Activated naive CD4-positive, alpha-beta T cell treated with anti-CD3 and anti-CD28 coated beads for 36 hours (primary cell): ENCODE measurements around the gene MTFR1L. TPM values are rescaled to one million over a fixed set of nuclear protein-coding genes. Genes with fewer than 3 reads are reported as not detected.

ENCODE experiments used
- CTCF ChIA-PET: fragments of 350-600 bp; sonication (Branson Sonifier 250); formaldehyde crosslinking; loops from one replicate; lab custom pipeline; 2021; ENCODE audit warnings: antibody characterized with exemption; lab: Charles Lee
- DNase-seq: peaks from one replicate; pipeline ENCODE4 v3.0.0-alpha.2; 2020
- H3K27ac Mint-ChIP-seq: one replicate; pipeline ENCODE4 v1.8.0; 2021; ENCODE audit warnings: mild to moderate bottlenecking, mixed read lengths
- H3K27me3 Mint-ChIP-seq: one replicate; pipeline ENCODE4 v1.8.0; 2021; ENCODE audit warnings: low read depth, mixed read lengths
- H3K36me3 Mint-ChIP-seq: one replicate; pipeline ENCODE4 v1.8.0; 2021; ENCODE audit warnings: low read depth, mixed read lengths
- H3K4me1 Mint-ChIP-seq: one replicate; pipeline ENCODE4 v1.8.0; 2021; ENCODE audit warnings: low read depth, mixed read lengths
- H3K4me3 Mint-ChIP-seq: one replicate; pipeline ENCODE4 v1.8.0; 2021; ENCODE audit warnings: mild to moderate bottlenecking, moderate library complexity, mixed read lengths
- H3K9me3 Mint-ChIP-seq: one replicate; pipeline ENCODE4 v1.8.0; 2021; ENCODE audit warnings: mixed read lengths
- intact Hi-C: fragments of 100-400 bp; cut with micrococcal nuclease; formaldehyde crosslinking; loops from one replicate; pipeline ENCODE4 v1.15.1; 2023
- total RNA-seq, 2 experiments: library from RNA; stranded (reverse); gene quantifications; one replicate each; pipeline ENCODE4 v1.2.3, GENCODE V29; 2021

MTFR1L gene
- total RNA-seq, 2 experiments from 2014 or later: 22.2 to 23.5 TPM

GRCh38 chr1:25820247-25821111 lies 725 bp downstream of the MTFR1L start:
- H3K9me3 Mint-ChIP-seq: no peaks in the 10 kb centered on the region
- H3K36me3 Mint-ChIP-seq: peaks cover 2% of the 10 kb centered on the region
- intact Hi-C loops: loop anchor here (1.0 to 5.0 kb wide), 5 partner anchors 38 to 388 kb away; partner anchors contain the start of genes MACO1, PAFAH2 and STMN1
- peak; percentile 86 for DNase-seq
- no peaks in the 10 kb centered on the region for H3K27me3 Mint-ChIP-seq
- peak overlapping the region; percentile 86 for H3K4me3 Mint-ChIP-seq
- CTCF ChIA-PET: interaction anchor here (0.5 to 1.6 kb wide), 8 partner anchors 10 to 191 kb away, joined by 3 to 7 read pairs (median 4); partner anchors contain the start of gene PAFAH2
- H3K27ac Mint-ChIP-seq: peak overlapping the region; percentile 88
- H3K4me1 Mint-ChIP-seq: peaks cover 36% of the 10 kb centered on the region

DNA sequence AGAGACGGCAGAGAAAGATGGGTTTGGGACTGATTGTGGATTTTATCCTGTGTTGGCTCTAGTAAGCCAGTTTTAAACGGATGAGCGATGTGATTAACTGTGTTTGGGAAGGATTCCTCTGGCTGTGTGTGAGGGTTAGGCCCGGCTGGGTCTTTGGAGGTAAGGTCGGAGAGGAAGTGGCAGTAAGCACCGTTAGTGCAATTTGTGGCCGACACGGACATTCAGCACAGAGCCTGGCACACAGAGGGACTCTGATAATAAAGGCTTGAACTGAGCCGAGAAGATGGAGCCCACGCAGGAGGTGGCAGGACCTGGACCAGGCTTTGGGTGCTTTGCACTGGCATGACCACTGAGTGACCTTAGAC lies 1.3 kb downstream of the MTFR1L start:
- CTCF ChIA-PET: interaction anchor here (1.3 to 1.4 kb wide), 2 partner anchors 167 to 190 kb away, joined by 3 read pairs; no protein-coding TSS in a partner anchor
- intact Hi-C loops: loop anchor here (5.0 kb wide), 2 partner anchors 86 to 389 kb away; partner anchors contain the start of genes MACO1 and STMN1
- DNase-seq: no peak
- Mint-ChIP-seq H3K4me3 (peak overlapping the region; percentile 86), H3K27ac (peak overlapping the region; percentile 88), H3K36me3 (peaks cover 3% of the 10 kb centered on the region), H3K27me3 (no peaks in the 10 kb centered on the region), H3K4me1 (peaks cover 36% of the 10 kb centered on the region), H3K9me3 (no peaks in the 10 kb centered on the region)

GRCh38 chr1:25821630-25822091 lies 1.9 kb downstream of the MTFR1L start:
- no peak for DNase-seq
- Mint-ChIP-seq H3K4me1 (peaks cover 35% of the 10 kb centered on the region), H3K4me3 (peak overlapping the region; percentile 86), H3K9me3 (no peaks in the 10 kb centered on the region), H3K36me3 (peaks cover 7% of the 10 kb centered on the region), H3K27ac (peak overlapping the region; percentile 24), H3K27me3 (no peaks in the 10 kb centered on the region)
- CTCF ChIA-PET: interaction anchor here (1.1 to 1.4 kb wide), 4 partner anchors 11 to 213 kb away, joined by 3 read pairs; no protein-coding TSS in a partner anchor
- intact Hi-C loops: loop anchor here (5.0 kb wide), 2 partner anchors 86 to 389 kb away; partner anchors contain the start of genes MACO1 and STMN1

- DNase-seq: no peak
- H3K9me3 Mint-ChIP-seq: no peaks in the 10 kb centered on the region
- H3K27me3 Mint-ChIP-seq: no peaks in the 10 kb centered on the region
- H3K4me3 Mint-ChIP-seq: no peak overlapping the region
- peaks cover 28% of the 10 kb centered on the region for H3K36me3 Mint-ChIP-seq
- intact Hi-C loops: no loop called here
- CTCF ChIA-PET: interaction anchor here (1.0 kb wide), 1 partner anchor 14 kb away, joined by 3 read pairs; no protein-coding TSS in a partner anchor
- peaks cover 16% of the 10 kb centered on the region for H3K4me1 Mint-ChIP-seq
- no peak overlapping the region for H3K27ac Mint-ChIP-seq
These were observed 5.9 kb downstream of the MTFR1L start for GRCh38 chr1:25825605-25826004.

GRCh38 chr1:25826571-25826970 lies 6.8 kb downstream of the MTFR1L start:
- H3K9me3 Mint-ChIP-seq: no peaks in the 10 kb centered on the region
- H3K27me3 Mint-ChIP-seq: no peaks in the 10 kb centered on the region
- H3K4me3 Mint-ChIP-seq: no peak overlapping the region
- peaks cover 31% of the 10 kb centered on the region for H3K36me3 Mint-ChIP-seq
- peaks cover 10% of the 10 kb centered on the region for H3K4me1 Mint-ChIP-seq
- DNase-seq: no peak
- no peak overlapping the region for H3K27ac Mint-ChIP-seq
- intact Hi-C loops: no loop called here
- CTCF ChIA-PET: interaction anchor here (0.6 kb wide), 1 partner anchor 1562 kb away, joined by 3 read pairs; no protein-coding TSS in a partner anchor

- no peak for DNase-seq
- H3K27me3 Mint-ChIP-seq: no peaks in the 10 kb centered on the region
- CTCF ChIA-PET: no interaction called here
- intact Hi-C loops: no loop called here
- no peaks in the 10 kb centered on the region for H3K9me3 Mint-ChIP-seq
- peaks cover 33% of the 10 kb centered on the region for H3K36me3 Mint-ChIP-seq
- H3K4me1 Mint-ChIP-seq: peaks cover 13% of the 10 kb centered on the region
- no peak overlapping the region for H3K27ac Mint-ChIP-seq
- no peak overlapping the region for H3K4me3 Mint-ChIP-seq
These were observed 8.7 kb downstream of the MTFR1L start for GRCh38 chr1:25828491-25828890.

DNA sequence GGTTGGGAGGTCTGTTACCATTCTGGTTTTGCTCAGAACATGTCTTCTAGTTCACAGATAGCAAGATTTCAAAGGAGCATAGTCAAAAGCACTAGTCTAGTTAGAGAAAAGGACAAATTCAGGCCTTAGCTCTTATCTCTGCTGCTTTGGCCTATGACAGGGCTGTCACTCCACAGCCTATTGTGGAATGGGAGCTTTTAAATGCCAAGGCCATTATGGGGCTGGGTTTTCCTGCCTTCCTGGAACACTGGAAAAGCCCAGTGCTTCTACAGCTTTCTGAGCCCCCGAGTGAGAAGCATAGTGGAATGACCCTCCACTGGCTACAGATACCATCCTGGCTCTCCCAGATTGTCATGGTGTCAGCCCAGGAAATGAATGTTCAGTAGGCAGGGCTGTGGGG lies 9.3 kb downstream of the MTFR1L start:
- Mint-ChIP-seq H3K36me3 (peaks cover 35% of the 10 kb centered on the region), H3K27me3 (no peaks in the 10 kb centered on the region), H3K4me3 (no peak overlapping the region), H3K27ac (no peak overlapping the region), H3K9me3 (no peaks in the 10 kb centered on the region), H3K4me1 (peaks cover 13% of the 10 kb centered on the region)
- intact Hi-C loops: no loop called here
- DNase-seq: no peak
- CTCF ChIA-PET: interaction anchor here (0.6 kb wide), 2 partner anchors 10 to 309 kb away, joined by 5 to 10 read pairs; no protein-coding TSS in a partner anchor

DNA sequence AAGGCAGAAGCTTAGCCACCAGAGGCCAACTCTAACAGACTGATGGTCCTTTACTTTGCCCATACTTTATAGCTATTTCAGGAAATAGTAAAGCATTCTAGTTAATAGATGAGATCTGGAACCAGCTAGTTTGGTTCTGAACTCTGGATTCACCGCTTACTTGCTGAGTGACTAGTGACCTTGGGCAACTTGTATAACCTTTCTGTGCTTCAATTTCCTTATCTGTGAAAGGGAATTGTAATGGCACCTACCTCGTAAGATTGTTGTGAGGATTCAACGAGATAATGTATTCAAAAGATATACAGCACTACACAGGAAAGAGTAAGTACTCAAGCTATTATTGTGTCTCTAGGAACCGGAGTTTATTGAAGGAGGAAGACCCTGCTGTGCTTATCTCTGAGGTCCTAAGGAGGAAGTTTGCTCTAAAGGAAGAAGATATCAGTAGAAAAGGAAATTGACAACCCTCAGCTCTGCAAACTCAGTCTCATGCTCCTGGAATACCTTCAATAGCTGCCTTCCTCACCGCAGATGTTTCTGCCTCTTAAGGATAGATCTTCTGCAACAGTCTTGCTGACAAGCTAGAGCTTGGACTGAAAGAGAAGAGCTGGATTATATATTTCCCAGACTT lies 11.9 kb downstream of the MTFR1L start:
- Mint-ChIP-seq H3K4me3 (no peak overlapping the region), H3K27me3 (no peaks in the 10 kb centered on the region), H3K4me1 (peaks cover 13% of the 10 kb centered on the region), H3K27ac (no peak overlapping the region), H3K9me3 (no peaks in the 10 kb centered on the region), H3K36me3 (peaks cover 37% of the 10 kb centered on the region)
- CTCF ChIA-PET: interaction anchor here (0.9 to 1.4 kb wide), 3 partner anchors 8 to 63 kb away, joined by 3 to 4 read pairs (median 4); no protein-coding TSS in a partner anchor
- intact Hi-C loops: no loop called here
- DNase-seq: no peak

DNA sequence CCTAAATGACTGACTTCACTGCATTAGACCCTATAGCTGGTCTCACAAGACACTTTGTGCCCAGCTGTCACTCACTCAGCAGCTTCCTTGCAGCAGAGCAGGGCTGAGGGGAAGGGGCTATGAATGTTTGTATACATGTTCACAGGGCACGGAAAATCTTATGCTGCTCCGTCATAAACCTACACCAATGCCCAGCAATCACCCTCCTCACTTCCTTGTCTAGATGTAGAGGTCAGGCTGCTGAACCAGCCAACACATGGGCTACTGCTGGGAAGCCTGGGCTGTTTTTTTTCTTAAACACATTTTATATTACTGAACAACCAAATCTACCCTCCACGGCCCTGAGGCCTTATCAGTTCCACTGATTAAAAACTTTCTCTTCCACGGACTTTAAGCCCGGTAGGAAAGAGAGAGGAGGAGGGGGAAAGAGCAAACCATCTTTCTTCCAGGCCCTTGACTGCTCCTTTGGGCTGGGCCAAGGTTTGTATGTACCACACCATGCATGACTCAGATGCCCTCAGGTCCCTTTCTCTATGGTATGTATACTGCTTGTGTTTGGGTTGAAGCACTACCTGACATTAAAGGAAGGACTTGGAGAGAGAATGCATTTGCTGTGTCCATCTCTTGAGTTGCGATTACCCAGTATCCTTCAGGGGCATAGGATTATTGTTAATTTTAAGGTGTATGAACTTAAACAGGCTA lies 12.7 kb downstream of the MTFR1L start:
- CTCF ChIA-PET: interaction anchor here (0.9 to 1.4 kb wide), 3 partner anchors 7 to 62 kb away, joined by 3 to 4 read pairs (median 4); no protein-coding TSS in a partner anchor
- no peak overlapping the region for H3K4me3 Mint-ChIP-seq
- peaks cover 35% of the 10 kb centered on the region for H3K36me3 Mint-ChIP-seq
- H3K4me1 Mint-ChIP-seq: peaks cover 13% of the 10 kb centered on the region
- DNase-seq: no peak
- no peaks in the 10 kb centered on the region for H3K27me3 Mint-ChIP-seq
- intact Hi-C loops: no loop called here
- no peaks in the 10 kb centered on the region for H3K9me3 Mint-ChIP-seq
- no peak overlapping the region for H3K27ac Mint-ChIP-seq

- CTCF ChIA-PET: no interaction called here
- peaks cover 32% of the 10 kb centered on the region for H3K36me3 Mint-ChIP-seq
- peaks cover 13% of the 10 kb centered on the region for H3K4me1 Mint-ChIP-seq
- intact Hi-C loops: no loop called here
- H3K9me3 Mint-ChIP-seq: no peaks in the 10 kb centered on the region
- no peak overlapping the region for H3K27ac Mint-ChIP-seq
- DNase-seq: no peak
- H3K27me3 Mint-ChIP-seq: no peaks in the 10 kb centered on the region
- H3K4me3 Mint-ChIP-seq: no peak overlapping the region
These were observed 13.4 kb downstream of the MTFR1L start for GRCh38 chr1:25833158-25833557.

GRCh38 chr1:25834894-25835293 lies 15.1 kb downstream of the MTFR1L start:
- CTCF ChIA-PET: no interaction called here
- peaks cover 13% of the 10 kb centered on the region for H3K4me1 Mint-ChIP-seq
- no peak overlapping the region for H3K27ac Mint-ChIP-seq
- peaks cover under 1% of the 10 kb centered on the region for H3K9me3 Mint-ChIP-seq
- H3K4me3 Mint-ChIP-seq: no peak overlapping the region
- no peak for DNase-seq
- intact Hi-C loops: loop anchor here (5.0 kb wide), 1 partner anchor 62 kb away; no protein-coding TSS in a partner anchor
- H3K27me3 Mint-ChIP-seq: no peaks in the 10 kb centered on the region
- peaks cover 20% of the 10 kb centered on the region for H3K36me3 Mint-ChIP-seq
